ENCODE results near the gene KRT14.
"Not testable (repeated sequence)": the region's sequence is repeated elsewhere in the genome, so short reads cannot be mapped to it uniquely, and the experiment has no call there.

Gene KRT14

GRCh38 chr17:41620583-41621434 lies 34.1 kb upstream of the KRT14 start:
- H3K9me2 ChIP-seq (ENCODE audit: low read depth, low read length) = no peaks in the 10 kb centered on the region
- no peaks in the 10 kb centered on the region for H3K9me3 ChIP-seq (ENCODE audit: low read length)
- no peaks in the 10 kb centered on the region for H3F3A ChIP-seq (ENCODE audit: insufficient read depth, low read length)
- no peaks in the 10 kb centered on the region for H3K36me3 ChIP-seq (ENCODE audit: insufficient read depth, low read length)
- no peak overlapping the region for H3K9ac ChIP-seq (ENCODE audit: low read length)
- H2AFZ ChIP-seq (ENCODE audit: low read length) = no peak overlapping the region
- no peaks in the 10 kb centered on the region for H3K79me2 ChIP-seq (ENCODE audit: insufficient read depth, low read length)
- no peaks in the 10 kb centered on the region for H4K20me1 ChIP-seq (ENCODE audit: insufficient read depth, low read length)
- no peak overlapping the region for H3K4me2 ChIP-seq (ENCODE audit: low read length)
- no peak overlapping the region for H3K27ac ChIP-seq (ENCODE audit: low read depth, low read length, poor library complexity, severe bottlenecking)
- no peaks in the 10 kb centered on the region for H3K27me3 ChIP-seq (ENCODE audit: insufficient read depth, low read length)
- no peaks in the 10 kb centered on the region for H3K4me1 ChIP-seq (ENCODE audit: insufficient read depth, low read length, severe bottlenecking)
- TF ChIP-seq CTCF (IDR thresholded peaks at IDR 0.05; ENCODE audit: low read length) = no peak
- no peak for TF ChIP-seq EZH2 (IDR thresholded peaks at IDR 0.05; ENCODE audit: borderline replicate concordance, low read length)
- no peak overlapping the region for H3K4me3 ChIP-seq (ENCODE audit: low read depth, low read length, poor library complexity, severe bottlenecking)

GRCh38 chr17:41619927-41620582 lies 33.4 kb upstream of the KRT14 start:
- H3K79me2 ChIP-seq (ENCODE audit: insufficient read depth, low read length); H3K27me3 ChIP-seq (ENCODE audit: insufficient read depth, low read length); H3K9me2 ChIP-seq (ENCODE audit: low read depth, low read length); H3K27ac ChIP-seq (ENCODE audit: low read depth, low read length, poor library complexity, severe bottlenecking); H3K4me1 ChIP-seq (ENCODE audit: insufficient read depth, low read length, severe bottlenecking); H3K4me2 ChIP-seq (ENCODE audit: low read length); H3K4me3 ChIP-seq (ENCODE audit: low read depth, low read length, poor library complexity, severe bottlenecking); H2AFZ ChIP-seq (ENCODE audit: low read length); H3F3A ChIP-seq (ENCODE audit: insufficient read depth, low read length); H4K20me1 ChIP-seq (ENCODE audit: insufficient read depth, low read length); H3K9ac ChIP-seq (ENCODE audit: low read length); H3K36me3 ChIP-seq (ENCODE audit: insufficient read depth, low read length); H3K9me3 ChIP-seq (ENCODE audit: low read length): not testable (repeated sequence)

GRCh38 chr17:41619036-41619926 lies 32.6 kb upstream of the KRT14 start:
- no peaks in the 10 kb centered on the region for H3K9me2 ChIP-seq (ENCODE audit: low read depth, low read length)
- H3K9me3 ChIP-seq (ENCODE audit: low read length) = no peaks in the 10 kb centered on the region
- H3K27ac ChIP-seq (ENCODE audit: low read depth, low read length, poor library complexity, severe bottlenecking) = no peak overlapping the region
- no peaks in the 10 kb centered on the region for H3K4me1 ChIP-seq (ENCODE audit: insufficient read depth, low read length, severe bottlenecking)
- H3F3A ChIP-seq (ENCODE audit: insufficient read depth, low read length) = no peaks in the 10 kb centered on the region
- no peaks in the 10 kb centered on the region for H3K36me3 ChIP-seq (ENCODE audit: insufficient read depth, low read length)
- no peak overlapping the region for H2AFZ ChIP-seq (ENCODE audit: low read length)
- no peaks in the 10 kb centered on the region for H3K27me3 ChIP-seq (ENCODE audit: insufficient read depth, low read length)
- no peaks in the 10 kb centered on the region for H4K20me1 ChIP-seq (ENCODE audit: insufficient read depth, low read length)
- no peaks in the 10 kb centered on the region for H3K79me2 ChIP-seq (ENCODE audit: insufficient read depth, low read length)
- no peak overlapping the region for H3K4me3 ChIP-seq (ENCODE audit: low read depth, low read length, poor library complexity, severe bottlenecking)
- TF ChIP-seq EZH2 (IDR thresholded peaks at IDR 0.05; ENCODE audit: borderline replicate concordance, low read length) = no peak
- TF ChIP-seq CTCF (IDR thresholded peaks at IDR 0.05; ENCODE audit: low read length) = no peak
- no peak overlapping the region for H3K9ac ChIP-seq (ENCODE audit: low read length)
- no peak overlapping the region for H3K4me2 ChIP-seq (ENCODE audit: low read length)

Measured in OCI-LY1 (cell line).